HuH-7.5 (cell line): ENCODE data around the gene SEMA6A.
"Not testable (repeated sequence)": the region's sequence is repeated elsewhere in the genome, so short reads cannot be mapped to it uniquely, and the experiment has no call there.

Source experiments
- DNase-seq: peaks from one replicate; pipeline ENCODE4 v3.0.0; 2011; ENCODE audit warnings: low spot score

The SEMA6A gene

DNA sequence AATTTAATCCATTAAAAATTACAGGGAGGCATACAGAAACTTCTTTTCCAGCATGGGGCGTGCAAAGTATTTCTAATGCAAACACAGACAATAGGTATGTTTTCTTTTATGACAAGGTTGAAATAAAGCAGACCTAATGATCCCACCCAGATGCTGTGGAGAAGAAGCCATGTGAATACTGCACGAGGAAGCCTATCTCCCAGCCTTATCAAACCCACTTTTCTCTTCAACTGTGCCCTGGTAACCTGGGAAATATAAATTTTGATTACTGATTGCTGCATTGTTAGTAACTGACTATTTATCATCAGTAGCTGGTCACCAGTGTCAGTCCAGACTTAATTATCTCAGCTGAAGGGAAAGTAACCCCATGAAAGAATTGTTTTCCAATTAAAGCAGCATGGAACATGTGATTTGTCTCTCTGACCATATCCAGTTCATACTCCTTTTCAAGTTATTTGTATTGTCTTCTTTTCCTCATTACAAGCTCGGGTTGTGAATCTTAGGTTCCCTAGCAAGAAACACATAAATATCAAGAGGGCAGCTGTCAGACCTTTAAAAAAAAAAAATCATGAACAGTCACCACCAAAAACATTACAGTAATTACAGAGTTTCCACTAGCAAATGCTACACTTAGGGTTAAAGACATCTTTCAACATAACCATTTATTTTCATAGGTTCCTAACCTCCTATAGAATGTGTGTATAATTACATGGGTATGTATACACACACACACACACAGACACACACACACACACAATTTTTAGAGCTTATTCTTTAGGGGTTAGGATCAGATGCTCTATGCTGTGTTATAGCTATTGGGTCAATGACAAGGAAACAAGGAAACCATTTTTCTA lies 50.3 kb downstream of the SEMA6A start:
- no peak for DNase-seq

DNA sequence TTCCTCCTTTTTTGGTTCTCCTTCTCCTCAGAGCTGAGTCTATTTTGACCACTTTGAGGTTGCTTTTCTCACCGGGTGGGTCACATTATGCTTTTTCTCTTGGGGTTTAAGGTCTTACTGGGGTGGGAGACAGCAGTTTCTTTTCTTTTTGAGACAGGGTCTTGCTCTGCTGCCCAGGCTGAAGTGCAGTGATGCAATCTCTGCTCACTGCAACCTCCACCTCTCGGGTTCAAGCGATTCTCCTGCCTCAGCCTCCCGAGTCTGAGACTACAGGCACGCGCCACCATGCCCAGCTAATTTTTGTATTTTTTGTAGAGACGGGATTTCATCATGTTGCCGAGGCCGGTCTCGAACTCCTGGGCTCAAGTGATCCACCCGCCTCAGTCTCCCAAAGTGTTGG lies 51.4 kb downstream of the SEMA6A start:
- not testable (repeated sequence) for DNase-seq

DNA sequence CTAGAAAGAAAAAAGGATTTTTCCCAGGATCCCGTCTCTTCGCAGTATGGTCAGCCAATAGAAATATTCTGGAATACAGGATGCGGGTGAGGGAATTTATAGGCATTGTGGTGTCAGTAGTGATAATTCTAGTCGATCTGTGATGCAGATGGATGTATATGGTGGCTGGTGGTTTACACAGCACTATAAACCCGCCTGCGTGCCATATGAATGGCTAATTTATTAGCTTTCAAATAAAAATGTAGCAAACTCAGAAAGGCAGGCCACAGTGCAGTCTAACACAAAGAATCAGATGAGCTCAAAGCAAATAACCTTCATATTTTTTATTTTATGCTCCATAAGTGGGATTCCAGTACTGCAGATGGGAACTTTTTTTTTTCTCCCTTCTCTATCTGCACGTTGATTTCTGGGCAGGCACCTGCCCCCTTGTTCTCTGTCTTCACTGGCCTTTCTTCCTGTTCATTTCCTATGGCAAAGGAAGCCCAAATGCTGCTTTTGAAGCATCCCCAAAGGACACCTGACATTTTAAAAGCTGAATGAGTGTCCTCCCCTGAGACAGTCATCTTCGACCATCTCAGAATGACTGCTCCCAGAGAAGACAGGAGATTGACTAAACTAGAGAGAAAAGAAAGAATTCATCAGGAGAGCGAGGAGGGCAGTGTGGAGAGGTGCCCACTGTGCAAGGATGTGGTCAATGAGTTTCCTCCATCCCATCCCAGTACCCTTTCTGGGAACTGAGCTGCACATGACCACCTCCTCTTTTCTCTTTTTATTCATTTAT lies 52.1 kb downstream of the SEMA6A start:
- no peak for DNase-seq

DNA sequence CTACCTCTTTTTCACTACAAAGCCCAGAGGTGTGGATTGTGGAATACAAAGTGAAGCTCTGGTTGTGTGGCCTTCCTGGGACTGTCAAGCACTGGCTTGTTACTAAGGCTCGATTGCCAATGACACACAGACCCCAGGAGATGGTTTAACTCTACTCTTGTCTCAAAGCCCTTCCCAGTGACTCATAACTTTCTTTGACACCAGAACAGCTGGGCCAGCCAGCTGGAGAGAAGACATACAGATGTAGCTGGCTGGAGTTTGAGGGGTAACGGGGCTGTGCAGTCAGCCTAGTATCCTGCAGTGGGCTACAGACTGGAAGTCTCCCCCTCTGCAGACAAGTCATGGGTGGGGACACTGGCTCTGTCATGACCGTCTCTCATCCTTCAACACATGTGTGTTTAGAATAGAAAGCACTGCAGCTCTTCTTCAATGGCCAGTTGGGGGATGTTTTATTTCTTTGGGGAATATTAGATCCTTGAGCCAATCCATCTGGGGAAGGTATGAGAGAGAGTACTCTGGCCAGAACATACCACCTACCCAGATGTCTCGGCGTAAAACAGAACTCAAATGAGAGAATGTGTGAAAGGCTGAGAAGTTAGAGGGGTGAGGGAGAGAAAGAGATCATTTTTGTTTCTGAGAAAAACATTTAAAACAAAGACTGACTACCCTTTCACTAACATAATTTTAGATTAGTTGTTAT lies 53.3 kb downstream of the SEMA6A start:
- DNase-seq, result no peak

DNA sequence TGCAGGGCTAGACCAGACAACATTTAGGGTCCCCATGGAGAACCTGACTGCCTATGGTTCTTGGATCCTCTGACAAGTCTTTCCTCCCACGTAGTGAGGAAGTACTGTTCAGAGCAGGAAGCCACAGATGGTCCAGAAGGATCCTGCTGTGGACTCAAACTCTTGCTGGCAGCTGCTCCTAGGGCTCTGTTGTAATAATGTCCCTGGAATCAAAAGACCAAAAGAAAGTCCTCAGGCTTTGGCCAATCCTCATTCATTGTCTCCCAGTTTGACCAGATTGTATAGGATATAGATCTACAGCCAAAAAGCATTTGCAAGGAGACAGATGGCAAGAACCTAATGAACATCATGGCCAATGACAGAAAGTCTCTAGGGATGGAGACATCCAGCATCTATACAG lies 53.9 kb downstream of the SEMA6A start:
- DNase-seq, result no peak

DNA sequence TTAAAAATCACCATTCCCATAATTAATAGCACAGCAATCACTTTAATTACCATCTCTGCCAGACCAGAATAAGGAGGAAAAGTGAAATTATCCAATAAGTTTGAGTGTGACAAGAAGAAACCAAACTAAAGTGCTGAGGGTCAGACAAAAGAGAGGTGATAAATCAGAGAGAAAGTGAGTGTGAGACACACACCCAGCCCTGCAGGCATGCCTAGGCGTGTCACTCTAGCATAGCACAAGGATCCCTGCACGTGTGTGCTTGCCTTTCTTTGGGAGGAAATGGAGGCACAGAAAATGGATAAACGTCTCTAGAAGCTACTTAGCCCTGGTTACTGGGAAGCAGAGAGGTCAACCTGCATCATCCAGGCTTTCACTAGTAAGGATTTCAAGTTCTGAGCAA lies 56.2 kb downstream of the SEMA6A start:
- no peak for DNase-seq

DNA sequence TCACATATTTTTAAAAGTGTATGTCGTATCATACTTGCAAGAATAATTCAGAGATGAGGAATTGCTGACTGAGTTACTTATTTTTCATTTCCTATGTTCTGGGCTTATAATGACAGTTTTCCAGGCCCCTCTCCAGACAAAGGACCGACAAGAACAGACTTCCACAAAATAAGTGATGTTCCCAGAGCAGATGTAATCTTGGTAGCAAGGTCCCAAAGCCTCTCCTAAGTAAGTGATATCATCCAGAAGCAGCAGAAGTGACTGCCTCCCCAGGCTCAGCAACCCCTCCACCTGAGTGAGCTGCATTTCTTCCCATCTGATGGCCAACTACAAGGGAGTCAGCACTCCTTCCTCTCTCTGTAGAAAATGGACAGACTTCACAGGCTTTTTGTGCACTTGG lies 57.1 kb downstream of the SEMA6A start:
- no peak for DNase-seq

DNA sequence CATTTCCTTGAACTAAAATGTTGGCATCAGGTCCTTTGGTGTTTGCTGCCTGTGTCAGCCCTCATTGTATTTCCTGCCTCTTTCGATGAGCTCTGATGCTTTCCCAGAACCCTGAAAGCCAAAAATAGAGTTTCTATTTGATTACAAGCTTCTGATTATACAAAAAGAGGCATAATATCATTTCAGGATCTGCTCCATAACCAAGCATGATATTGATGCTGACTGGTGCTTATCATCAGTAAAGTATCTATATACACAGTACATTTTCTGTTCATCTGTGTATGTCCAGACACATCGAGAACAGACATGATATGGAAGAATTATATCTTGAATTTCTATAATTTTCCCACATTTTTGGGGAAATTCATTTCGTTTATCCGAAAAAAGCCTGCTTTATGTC lies 58.6 kb downstream of the SEMA6A start:
- DNase-seq, result no peak

DNA sequence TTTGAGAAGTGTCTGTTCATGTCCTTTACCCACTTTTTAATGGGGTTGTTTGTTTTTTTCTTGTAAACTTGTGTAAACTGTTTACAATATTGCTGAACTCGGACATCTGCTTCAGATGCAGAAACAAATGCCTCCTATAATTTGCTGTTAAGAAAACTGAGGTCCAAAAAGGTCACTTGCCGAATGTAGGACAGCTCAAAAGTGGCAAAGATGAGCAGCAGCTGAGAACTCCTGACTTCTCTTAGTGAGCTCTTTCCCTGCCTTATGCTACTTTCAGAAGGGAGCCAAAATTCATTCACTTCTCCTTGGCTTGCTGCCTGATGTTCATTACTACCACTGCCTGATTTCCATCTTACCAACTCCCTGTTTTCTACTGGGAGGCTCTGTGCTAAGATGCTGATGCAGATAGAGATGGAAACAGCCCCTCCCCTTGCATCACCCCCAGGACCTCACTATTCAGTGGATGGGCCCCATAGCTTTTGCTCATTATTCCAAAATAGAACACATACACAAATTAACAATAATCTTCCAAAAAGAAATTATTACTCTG lies 60.1 kb downstream of the SEMA6A start:
- DNase-seq, result no peak

DNA sequence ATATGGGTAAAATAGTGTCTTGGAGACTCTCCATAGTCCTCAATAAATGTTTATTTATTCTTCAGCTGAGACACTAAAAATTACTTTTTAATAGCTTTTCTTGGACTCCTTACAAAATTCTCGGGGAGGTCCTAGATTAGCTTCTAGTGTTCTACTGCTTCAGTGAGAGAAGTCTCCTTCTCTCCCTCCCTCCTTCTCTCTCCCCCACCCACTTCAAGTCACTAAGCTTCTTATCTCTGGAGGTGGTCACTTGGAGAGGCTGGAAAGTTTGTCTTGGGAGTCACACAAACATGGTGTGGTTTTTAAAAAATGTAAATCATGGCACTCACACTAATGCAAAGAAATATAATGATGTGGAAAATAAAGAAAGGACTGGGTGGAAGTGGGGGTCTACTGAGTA lies 64.1 kb downstream of the SEMA6A start:
- DNase-seq, result no peak

DNA sequence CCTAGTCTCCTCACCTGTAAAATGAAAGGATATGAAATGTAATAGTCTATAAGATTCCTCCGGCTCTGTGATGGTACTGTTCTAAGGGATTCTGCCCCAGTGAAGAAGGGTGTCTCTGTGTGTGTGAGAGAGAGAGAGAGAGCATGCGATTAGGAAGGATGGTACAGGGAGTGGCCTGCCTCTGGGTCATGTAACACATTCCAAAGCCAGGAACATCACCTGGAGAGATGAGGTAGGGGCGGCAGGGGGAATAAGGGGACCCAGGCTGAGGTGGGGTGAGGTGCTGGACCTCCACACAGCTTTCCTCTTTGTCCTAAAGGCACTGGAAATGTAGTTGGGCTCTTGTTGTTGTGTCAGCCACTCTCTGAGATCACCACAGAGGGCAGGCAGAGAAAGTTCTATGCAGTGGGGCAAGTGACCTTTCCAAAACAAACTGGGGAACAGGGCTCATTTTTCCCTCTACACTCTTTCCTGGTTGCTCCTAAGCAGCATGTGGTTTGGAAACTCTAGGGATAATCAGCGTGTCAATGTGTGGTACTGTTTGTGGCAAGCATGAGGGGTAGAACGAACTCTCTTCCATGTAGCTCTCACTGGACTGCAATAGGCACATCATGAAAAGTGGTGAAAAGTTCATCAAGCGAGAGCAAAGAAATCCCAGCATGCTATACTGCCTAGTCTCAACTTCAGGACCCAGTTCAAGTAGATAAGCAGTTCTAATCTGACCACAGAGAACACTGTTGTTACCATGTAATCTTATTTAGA lies 65.0 kb downstream of the SEMA6A start:
- DNase-seq, result no peak

DNA sequence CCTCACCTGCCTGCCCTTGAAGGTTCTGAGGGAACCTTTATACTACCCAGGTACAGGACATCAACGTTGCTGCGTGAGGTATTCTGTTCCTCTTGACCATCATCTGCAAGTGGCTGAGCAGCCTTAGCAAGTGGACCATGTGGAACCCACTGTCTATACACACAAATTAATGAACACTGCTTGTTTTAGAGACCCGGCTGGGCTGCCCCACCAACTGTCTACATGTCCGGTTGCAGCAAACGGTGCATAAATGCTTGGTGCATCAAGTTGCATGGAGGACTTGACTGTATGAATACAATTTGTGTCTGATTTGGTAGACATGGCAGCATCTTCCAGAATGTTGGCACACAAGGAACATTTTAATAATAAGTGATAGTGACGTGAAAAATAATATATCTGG lies 65.8 kb downstream of the SEMA6A start:
- DNase-seq, result no peak

DNA sequence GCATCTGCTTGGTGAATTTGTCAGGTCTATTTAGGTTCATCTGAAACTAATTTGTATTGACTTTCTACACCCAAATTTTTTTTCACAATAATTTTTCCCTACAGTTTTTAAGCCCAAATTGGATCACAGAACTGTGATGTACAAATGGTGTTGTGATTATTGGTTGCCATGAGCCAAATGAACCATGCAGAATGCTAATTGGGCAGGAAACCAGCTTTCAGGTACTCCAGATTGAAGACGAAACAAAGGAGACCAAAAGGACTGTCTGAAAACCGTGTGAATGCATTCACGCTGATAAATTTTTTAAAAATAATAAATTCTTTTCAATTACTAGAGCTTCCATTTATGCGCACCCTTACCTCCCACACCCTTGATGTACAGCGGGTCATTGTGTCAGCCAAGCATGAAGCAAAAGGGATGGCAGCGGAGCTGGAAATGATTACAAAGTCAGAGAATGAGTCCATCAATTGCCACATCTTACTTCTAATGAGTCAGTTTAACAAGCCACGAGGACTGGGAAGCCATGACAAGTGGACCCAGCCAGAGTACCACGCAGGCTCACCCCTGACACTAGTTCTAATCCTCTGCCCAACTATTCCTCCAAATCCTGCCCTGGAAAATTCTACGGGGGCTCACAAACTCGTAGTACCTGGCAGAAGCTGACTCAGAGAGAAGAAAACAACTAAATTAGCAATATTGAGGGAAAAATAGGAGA lies 66.5 kb downstream of the SEMA6A start:
- DNase-seq, result no peak

DNA sequence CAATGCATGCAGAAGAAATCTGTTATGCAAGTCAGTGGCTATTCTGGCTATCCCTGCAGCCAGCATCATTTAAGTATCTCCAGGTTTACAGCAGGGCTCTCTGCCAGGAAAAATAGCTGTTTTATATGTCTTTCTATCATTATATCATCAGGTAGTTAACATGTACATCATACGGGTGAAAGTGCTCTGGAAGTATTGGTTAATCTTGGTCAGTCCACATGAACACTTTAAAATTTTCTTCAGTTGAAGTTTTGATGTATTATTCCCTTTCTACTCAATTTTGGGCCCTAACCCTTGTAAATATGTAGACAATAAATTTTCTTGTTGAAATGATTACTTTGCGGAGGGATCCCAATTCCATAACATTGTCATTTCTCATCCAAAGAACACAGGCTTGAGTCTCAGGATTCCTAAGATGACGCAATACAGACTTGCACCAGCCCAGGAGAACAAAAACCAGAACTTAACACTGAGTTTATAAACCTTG lies 67.5 kb downstream of the SEMA6A start:
- DNase-seq, result no peak

DNA sequence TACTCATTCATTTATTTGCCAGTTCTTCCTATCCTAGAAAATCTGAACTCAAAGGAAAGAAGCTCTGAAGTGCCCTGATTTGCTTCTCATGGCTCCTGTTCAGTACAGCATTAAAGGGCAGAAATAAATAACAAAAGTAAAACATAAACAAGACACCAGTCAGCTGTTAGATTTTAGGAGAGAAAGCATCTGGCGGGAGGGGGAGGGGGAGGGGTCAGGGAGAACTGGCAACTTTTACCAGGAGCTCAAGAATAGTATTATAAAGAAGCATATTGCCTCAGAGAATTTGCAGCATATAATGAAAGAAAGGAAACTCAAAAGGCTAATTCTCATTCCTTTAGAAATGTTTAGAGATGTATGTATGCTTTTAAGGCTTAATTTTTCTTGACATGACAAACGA lies 68.1 kb downstream of the SEMA6A start:
- DNase-seq, result no peak

DNA sequence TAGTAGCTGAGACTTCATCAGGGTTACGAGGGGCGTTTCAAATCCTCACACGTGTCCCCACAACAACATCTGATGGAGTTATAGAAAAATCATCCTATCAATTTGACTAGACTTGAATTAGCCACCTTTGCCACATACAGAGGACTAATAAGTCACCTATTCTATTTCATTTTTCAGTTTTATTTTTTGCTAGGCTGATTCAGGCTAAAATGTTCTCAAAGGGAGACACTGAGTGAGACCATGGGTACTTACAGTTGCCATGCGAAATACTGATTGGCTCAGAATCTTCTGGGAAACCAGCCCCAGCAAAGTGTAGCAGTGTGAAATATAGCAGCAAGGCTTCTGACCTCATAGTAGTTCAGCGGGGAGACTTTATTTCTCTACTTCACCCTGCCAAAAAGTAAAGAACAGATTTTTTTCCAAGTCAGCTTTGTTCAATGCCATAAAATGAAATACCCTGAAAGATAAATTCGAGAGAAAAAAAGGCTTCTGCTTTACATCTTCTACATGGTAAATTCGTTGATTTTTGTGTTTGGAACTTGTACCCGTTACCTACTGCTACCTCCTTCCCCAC lies 69.9 kb downstream of the SEMA6A start:
- DNase-seq, result no peak

DNA sequence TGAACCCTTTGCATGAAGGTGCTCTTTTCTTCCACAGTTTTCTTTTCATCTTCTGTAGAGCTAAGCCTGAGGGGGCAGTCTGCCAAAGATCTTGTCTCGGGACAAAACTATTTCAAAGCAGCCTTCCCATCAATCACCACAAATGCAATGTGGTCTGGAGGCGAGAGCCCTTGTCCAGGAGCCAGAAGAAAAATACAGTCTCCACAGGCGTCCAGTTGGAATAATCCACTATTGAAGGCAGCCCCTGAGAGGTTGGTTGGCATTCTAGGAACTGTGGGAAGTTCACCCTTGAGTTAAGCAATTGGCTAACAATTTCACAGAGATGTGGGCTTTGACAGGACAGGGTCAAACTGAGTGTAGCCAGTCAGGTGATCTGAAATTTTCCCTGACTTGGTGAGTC lies 72.0 kb downstream of the SEMA6A start:
- DNase-seq, result no peak

DNA sequence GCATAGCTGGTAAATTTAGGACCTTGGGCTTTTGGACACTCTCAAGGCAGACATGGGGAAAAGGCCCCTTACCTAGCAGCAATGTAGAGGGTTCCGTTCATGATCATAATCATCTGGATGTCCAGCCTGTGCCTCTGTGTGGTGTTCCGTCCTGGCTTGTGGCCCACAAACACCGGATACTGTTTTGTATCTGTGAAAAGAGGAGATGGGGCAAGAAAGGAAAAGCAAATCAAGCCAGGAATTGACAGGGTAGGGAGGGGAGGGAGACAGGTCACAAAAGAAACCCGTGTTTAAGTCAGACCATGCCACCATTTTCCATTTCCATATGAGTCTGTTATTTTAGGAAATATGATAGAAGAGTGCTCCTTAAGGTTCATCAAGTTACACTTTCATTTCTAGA lies 72.5 kb downstream of the SEMA6A start:
- no peak for DNase-seq

DNA sequence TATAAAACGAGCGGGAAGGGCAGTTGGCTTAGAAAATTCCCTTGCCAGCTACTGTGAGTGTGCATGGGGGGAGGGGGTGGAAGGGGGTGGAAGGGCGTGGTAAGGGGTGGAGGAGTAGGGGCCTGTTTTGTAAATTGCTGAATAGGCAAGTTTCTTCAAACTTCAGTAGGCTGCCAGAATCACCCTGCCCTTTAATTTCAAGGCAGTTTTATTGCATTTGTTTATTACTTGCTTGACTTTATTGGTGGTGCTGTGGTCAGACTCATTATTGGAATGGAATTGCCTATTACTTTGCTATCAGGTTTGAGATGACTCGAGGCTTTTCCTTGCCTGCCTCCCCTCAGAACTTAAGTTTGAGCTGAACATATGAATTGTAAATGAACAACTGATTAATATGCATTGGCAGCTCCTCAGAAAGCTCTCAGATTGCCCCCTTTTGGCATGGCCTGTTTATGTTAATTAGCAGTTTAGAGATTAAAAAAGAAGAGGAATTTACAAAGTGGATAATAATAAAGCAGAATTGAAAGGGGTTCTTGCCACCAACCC lies 76.0 kb downstream of the SEMA6A start:
- DNase-seq, result no peak

DNA sequence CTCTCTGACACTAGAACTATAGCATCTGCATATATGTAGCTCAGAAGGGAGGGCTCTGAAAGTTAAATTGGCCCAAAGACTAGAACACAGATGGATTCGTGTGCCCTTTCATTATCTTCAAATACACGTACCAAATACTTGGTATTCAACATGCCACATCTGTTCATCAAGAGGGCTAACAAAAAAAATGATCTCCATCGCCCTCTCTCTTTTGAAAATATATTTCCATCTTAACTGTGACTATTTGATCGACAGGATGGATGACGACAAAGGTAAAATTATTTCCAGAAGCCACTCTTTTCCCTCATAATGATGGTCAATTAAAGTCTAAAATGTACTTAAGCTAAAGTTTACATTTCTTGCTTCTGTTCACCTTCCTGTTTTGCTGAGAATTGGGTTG lies 77.0 kb downstream of the SEMA6A start:
- no peak for DNase-seq
